ENCODE measurements around the gene RAD23B.

GRCh38 chr9:107294756-107295155, 11.7 kb downstream of the RAD23B start:
- TF ChIP-seq, protein P1, sequence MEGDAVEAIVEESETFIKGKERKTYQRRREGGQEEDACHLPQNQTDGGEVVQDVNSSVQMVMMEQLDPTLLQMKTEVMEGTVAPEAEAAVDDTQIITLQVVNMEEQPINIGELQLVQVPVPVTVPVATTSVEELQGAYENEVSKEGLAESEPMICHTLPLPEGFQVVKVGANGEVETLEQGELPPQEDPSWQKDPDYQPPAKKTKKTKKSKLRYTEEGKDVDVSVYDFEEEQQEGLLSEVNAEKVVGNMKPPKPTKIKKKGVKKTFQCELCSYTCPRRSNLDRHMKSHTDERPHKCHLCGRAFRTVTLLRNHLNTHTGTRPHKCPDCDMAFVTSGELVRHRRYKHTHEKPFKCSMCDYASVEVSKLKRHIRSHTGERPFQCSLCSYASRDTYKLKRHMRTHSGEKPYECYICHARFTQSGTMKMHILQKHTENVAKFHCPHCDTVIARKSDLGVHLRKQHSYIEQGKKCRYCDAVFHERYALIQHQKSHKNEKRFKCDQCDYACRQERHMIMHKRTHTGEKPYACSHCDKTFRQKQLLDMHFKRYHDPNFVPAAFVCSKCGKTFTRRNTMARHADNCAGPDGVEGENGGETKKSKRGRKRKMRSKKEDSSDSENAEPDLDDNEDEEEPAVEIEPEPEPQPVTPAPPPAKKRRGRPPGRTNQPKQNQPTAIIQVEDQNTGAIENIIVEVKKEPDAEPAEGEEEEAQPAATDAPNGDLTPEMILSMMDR (CRISPR knock-in tag; IDR thresholded peaks at IDR 0.05), result no peak
- TF ChIP-seq ZNF646 (CRISPR knock-in tag; IDR thresholded peaks at IDR 0.05), result no peak
- TF ChIP-seq PCBP1 (IDR thresholded peaks at IDR 0.05; ENCODE audit: borderline replicate concordance, low read depth, low read length), result no peak
- no peak for TF ChIP-seq ZNF781 (CRISPR knock-in tag; IDR thresholded peaks at IDR 0.05; ENCODE audit: borderline replicate concordance, not compliant biosample characterization)
- no peak for TF ChIP-seq NR3C1 (CRISPR knock-in tag; IDR thresholded peaks at IDR 0.05)
- TF ChIP-seq, protein P2, sequence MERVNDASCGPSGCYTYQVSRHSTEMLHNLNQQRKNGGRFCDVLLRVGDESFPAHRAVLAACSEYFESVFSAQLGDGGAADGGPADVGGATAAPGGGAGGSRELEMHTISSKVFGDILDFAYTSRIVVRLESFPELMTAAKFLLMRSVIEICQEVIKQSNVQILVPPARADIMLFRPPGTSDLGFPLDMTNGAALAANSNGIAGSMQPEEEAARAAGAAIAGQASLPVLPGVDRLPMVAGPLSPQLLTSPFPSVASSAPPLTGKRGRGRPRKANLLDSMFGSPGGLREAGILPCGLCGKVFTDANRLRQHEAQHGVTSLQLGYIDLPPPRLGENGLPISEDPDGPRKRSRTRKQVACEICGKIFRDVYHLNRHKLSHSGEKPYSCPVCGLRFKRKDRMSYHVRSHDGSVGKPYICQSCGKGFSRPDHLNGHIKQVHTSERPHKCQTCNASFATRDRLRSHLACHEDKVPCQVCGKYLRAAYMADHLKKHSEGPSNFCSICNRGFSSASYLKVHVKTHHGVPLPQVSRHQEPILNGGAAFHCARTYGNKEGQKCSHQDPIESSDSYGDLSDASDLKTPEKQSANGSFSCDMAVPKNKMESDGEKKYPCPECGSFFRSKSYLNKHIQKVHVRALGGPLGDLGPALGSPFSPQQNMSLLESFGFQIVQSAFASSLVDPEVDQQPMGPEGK (CRISPR knock-in tag; IDR thresholded peaks at IDR 0.05), result no peak
- TF ChIP-seq MTF1 (CRISPR knock-in tag; IDR thresholded peaks at IDR 0.05), result no peak
- TF ChIP-seq SATB2 (CRISPR knock-in tag; IDR thresholded peaks at IDR 0.05), result no peak

Data from HepG2 (cell line).